HCT116 (cell line): ENCODE measurements around the gene CPD. TPM values are rescaled to one million over a fixed set of nuclear protein-coding genes. Genes with fewer than 3 reads are reported as not detected.
"Not testable (repeated sequence)": the region's sequence is repeated elsewhere in the genome, so short reads cannot be mapped to it uniquely, and the experiment has no call there.

Source experiments
- ATAC-seq: fragments of 200-7000 bp; cut with Tn5 transposase; 2 replicates; pipeline ENCODE4 v1.9.1; 2020; ENCODE audit warnings: mild to moderate bottlenecking, moderate library complexity
- BruUV-seq: library from RNA; stranded (reverse); fragments of 400-500 nt; replicated peaks from 2 replicates; lab custom pipeline; 2021; lab: Mats Ljungman, UMichigan
- CTCF ChIA-PET: fragments of 300-600 bp; sonication (Branson Sonifier 250); formaldehyde crosslinking; loops from one replicate; lab custom pipeline; 2021; ENCODE audit warnings: antibody characterized with exemption; lab: Charles Lee
- POLR2A ChIA-PET: fragments of 300-600, 350-600 bp; sonication (Branson Sonifier 250); formaldehyde crosslinking; loops from one replicate; lab custom pipeline; 2021; ENCODE audit warnings: antibody characterized with exemption; lab: Charles Lee
- RAD21 ChIA-PET, 2 experiments: fragments of 300-600 bp; sonication (Branson Sonifier 250); formaldehyde crosslinking; loops; one replicate each; lab custom pipeline; 2023; ENCODE audit warnings: low total read pairs in 2 of 2; ENCODE audit not compliant: uncharacterized antibody in 2 of 2, unreplicated experiment in 2 of 2, low non-redundant PET in 1 of 2; lab: Charles Lee
- DNase-seq: peaks from one replicate; pipeline ENCODE4 v3.0.0-alpha.2; 2010; ENCODE audit warnings: low read depth, low spot score
- H2AFZ ChIP-seq: fragments of 200-600 bp; shearing (Covaris generic), sonication (generic); 2 replicates; pipeline ENCODE4 v1.6.1; 2017; ENCODE audit warnings: low read depth, mixed run types, mixed read lengths, antibody characterized with exemption, low read length; ENCODE audit not compliant: poor library complexity, severe bottlenecking
- H3K27ac ChIP-seq: 2 replicates; pipeline ENCODE4 v1.5.1; 2012; ENCODE audit warnings: low read depth, low read length
- H3K27me3 ChIP-seq: fragments of 200-600 bp; sonication (generic); 2 replicates; pipeline ENCODE4 v1.6.1; 2016; ENCODE audit warnings: mixed run types, low read length, mixed read lengths; ENCODE audit not compliant: insufficient read depth
- H3K36me3 ChIP-seq, 2 experiments: fragments of 200-500 bp in 1 of 2; fragments of 200-600 bp in 1 of 2; sonication (Bioruptor generic) in 1 of 2; sonication (generic) in 1 of 2; 2 replicates each; pipeline versions ENCODE4 v1.5.1 to v1.6.1; 2014 to 2016; ENCODE audit warnings: low read length in 2 of 2, inconsistent platforms in 1 of 2, mixed read lengths in 1 of 2, mixed run types in 1 of 2; ENCODE audit not compliant: insufficient read depth in 2 of 2, control insufficient read depth in 1 of 2
- H3K4me1 ChIP-seq, 2 experiments: fragments of 200-600 bp in 1 of 2; sonication (generic) in 1 of 2; 2 replicates each; pipeline versions ENCODE4 v1.5.1 to v1.6.1; 2012 to 2017; ENCODE audit warnings: low read length in 2 of 2, inconsistent platforms in 1 of 2, mild to moderate bottlenecking in 1 of 2, mixed read lengths in 1 of 2, mixed run types in 1 of 2, moderate library complexity in 1 of 2; ENCODE audit not compliant: insufficient read depth in 2 of 2, control insufficient read depth in 1 of 2
- H3K4me2 ChIP-seq: fragments of 200-600 bp; sonication (generic); 2 replicates; pipeline ENCODE4 v1.6.1; 2017; ENCODE audit warnings: mixed run types, low read length, mixed read lengths
- H3K4me3 ChIP-seq, 2 experiments: fragments of 200-600 bp in 1 of 2; sonication (generic) in 1 of 2; replicated peaks in 1 of 2; 2 replicates each; pipeline ENCODE4 v1.5.1; 2011 to 2016; ENCODE audit warnings: low read length in 2 of 2, control low read depth in 1 of 2, low read depth in 1 of 2, mild to moderate bottlenecking in 1 of 2, mixed read lengths in 1 of 2, mixed run types in 1 of 2
- H3K79me2 ChIP-seq: fragments of 200-600 bp; sonication (generic); 2 replicates; pipeline ENCODE4 v1.6.1; 2017; ENCODE audit warnings: mild to moderate bottlenecking, mixed run types, low read length, moderate library complexity, mixed read lengths; ENCODE audit not compliant: insufficient read depth
- H3K9ac ChIP-seq: fragments of 200-600 bp; sonication (generic); 2 replicates; pipeline ENCODE4 v1.6.1; 2016; ENCODE audit warnings: low read length, mixed read lengths
- H3K9me2 ChIP-seq: fragments of 200-600 bp; sonication (generic), shearing (Covaris generic); 2 replicates; pipeline ENCODE4 v1.6.1; 2017; ENCODE audit warnings: mixed run types, mild to moderate bottlenecking, moderate library complexity; ENCODE audit not compliant: insufficient read depth
- H3K9me3 ChIP-seq, 2 experiments: fragments of 200-500 bp in 1 of 2; fragments of 200-600 bp in 1 of 2; sonication (Bioruptor generic) in 1 of 2; sonication (generic) in 1 of 2; 2 replicates each; pipeline ENCODE4 v1.6.1; 2014 to 2017; ENCODE audit warnings: low read length in 2 of 2, mixed read lengths in 2 of 2, inconsistent platforms in 1 of 2, low read depth in 1 of 2, mild to moderate bottlenecking in 1 of 2, mixed run types in 1 of 2, moderate library complexity in 1 of 2; ENCODE audit not compliant: control insufficient read depth in 1 of 2, insufficient read depth in 1 of 2
- H4K20me1 ChIP-seq: fragments of 200-600 bp; sonication (generic), shearing (Covaris generic); 2 replicates; pipeline ENCODE4 v1.6.1; 2017; ENCODE audit warnings: mixed run types, mild to moderate bottlenecking, moderate library complexity; ENCODE audit not compliant: insufficient read depth
- CBX3 ChIP-seq: IDR thresholded peaks from 2 replicates; pipeline ENCODE4 v1.6.1; 2012; ENCODE audit warnings: low read depth
- EZH2 ChIP-seq: fragments of 200-600 bp; sonication (generic); IDR thresholded peaks from 2 replicates; pipeline ENCODE4 v1.6.1; 2017; ENCODE audit warnings: antibody characterized with exemption, mixed run types
- EZH2phosphoT487 ChIP-seq: fragments of 200-600 bp; IDR thresholded peaks from 2 replicates; pipeline ENCODE4 v1.6.1; 2018; ENCODE audit warnings: antibody characterized with exemption, borderline replicate concordance
- FOSL1 ChIP-seq: IDR thresholded peaks from 2 replicates; pipeline ENCODE4 v1.6.1; 2012; ENCODE audit warnings: low read depth
- JUND ChIP-seq: IDR thresholded peaks from 2 replicates; pipeline ENCODE4 v1.6.1; 2012
- POLR2AphosphoS5 ChIP-seq: IDR thresholded peaks from 2 replicates; pipeline ENCODE4 v1.6.1; 2011; ENCODE audit warnings: mild to moderate bottlenecking, low read depth, low read length, moderate library complexity
- RAD21 ChIP-seq: IDR thresholded peaks from 2 replicates; pipeline ENCODE4 v1.6.1; 2012; ENCODE audit warnings: low read depth, mild to moderate bottlenecking
- SP1 ChIP-seq: IDR thresholded peaks from 2 replicates; pipeline ENCODE4 v1.6.1; 2012; ENCODE audit warnings: low read depth
- YY1 ChIP-seq: IDR thresholded peaks from 2 replicates; pipeline ENCODE4 v1.6.1; 2011; ENCODE audit warnings: low read length, low read depth, moderate library complexity, mild to moderate bottlenecking; ENCODE audit not compliant: insufficient replicate concordance; ENCODE audit errors: extremely low read depth
- ZFX ChIP-seq: fragments of 450-650 bp; IDR thresholded peaks from 2 replicates; pipeline ENCODE4 v1.6.1; 2017
- ZNF274 ChIP-seq: fragments of 200-500 bp; sonication (Bioruptor generic); IDR thresholded peaks from 2 replicates; pipeline ENCODE4 v1.6.1; 2014; ENCODE audit warnings: mild to moderate bottlenecking, low read depth, low read length, inconsistent platforms
- intact Hi-C: fragments of 100-400 bp; cut with micrococcal nuclease; formaldehyde crosslinking; loops from 2 replicates; pipeline ENCODE4 v1.10.0; 2022
- total RNA-seq: library from RNA; stranded (reverse); gene quantifications from one replicate; pipeline ENCODE4 v1.2.1, GENCODE V29; 2021; ENCODE audit not compliant: unreplicated experiment
- TF ChIP-seq, protein P1 (sequence below): IDR thresholded peaks from 2 replicates; pipeline ENCODE4 v1.6.1; 2012
- TF ChIP-seq, protein P2 (sequence below): IDR thresholded peaks from 2 replicates; pipeline ENCODE4 v1.6.1; 2012

CPD gene
- total RNA-seq, 1 experiment from 2014 or later: 47.2 TPM

DNA sequence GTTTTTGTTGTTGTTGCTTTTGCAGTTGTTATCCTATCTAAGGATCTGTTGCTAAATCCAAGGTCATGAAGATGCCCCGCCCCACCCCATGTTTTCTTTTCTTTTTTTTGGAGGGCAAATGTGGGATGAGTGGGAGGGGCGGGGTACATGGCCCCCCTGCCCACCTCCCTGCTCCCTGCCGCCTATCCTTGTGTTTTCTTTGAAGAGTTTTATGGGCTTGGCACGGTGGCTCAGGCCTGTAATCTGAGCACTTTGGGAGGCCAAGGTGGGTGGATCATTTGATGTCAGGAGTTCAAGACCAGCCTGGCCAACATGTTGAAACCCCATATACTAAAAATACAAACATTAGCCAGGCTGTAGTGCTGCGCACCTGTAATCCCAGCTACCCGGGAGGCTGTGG is 79.6 kb downstream of the CPD start:
- ATAC-seq: no peak
- H4K20me1 ChIP-seq: 0 out of 2 replicates have a peak, but pooled peaks cover 3% of the 10 kb centered on the region
- H3K9ac ChIP-seq: no peak overlapping the region
- no peaks in the 10 kb centered on the region for H3K27me3 ChIP-seq
- ChIA-PET POLR2A (no interaction called here), CTCF (no interaction called here), RAD21 (no interaction called here)
- no peak overlapping the region for H3K27ac ChIP-seq
- H3K4me2 ChIP-seq: no peak overlapping the region
- H2AFZ ChIP-seq: no peak overlapping the region
- intact Hi-C loops: no loop called here
- H3K4me3 ChIP-seq: no peak overlapping the region
- TF ChIP-seq YY1 (no peak), JUND (no peak), EZH2 (no peak), ZNF274 (no peak), POLR2AphosphoS5 (no peak), CBX3 (no peak), SP1 (no peak), ZFX (no peak), RAD21 (no peak), EZH2phosphoT487 (no peak), FOSL1 (no peak)
- TF ChIP-seq, protein P1, sequence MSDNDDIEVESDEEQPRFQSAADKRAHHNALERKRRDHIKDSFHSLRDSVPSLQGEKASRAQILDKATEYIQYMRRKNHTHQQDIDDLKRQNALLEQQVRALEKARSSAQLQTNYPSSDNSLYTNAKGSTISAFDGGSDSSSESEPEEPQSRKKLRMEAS: no peak
- TF ChIP-seq, protein P2, sequence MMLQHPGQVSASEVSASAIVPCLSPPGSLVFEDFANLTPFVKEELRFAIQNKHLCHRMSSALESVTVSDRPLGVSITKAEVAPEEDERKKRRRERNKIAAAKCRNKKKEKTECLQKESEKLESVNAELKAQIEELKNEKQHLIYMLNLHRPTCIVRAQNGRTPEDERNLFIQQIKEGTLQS: no peak
- no peaks in the 10 kb centered on the region for H3K4me1 ChIP-seq
- no peaks in the 10 kb centered on the region for H3K9me2 ChIP-seq
- no TSS peak for BruUV-seq
- no peaks in the 10 kb centered on the region for H3K79me2 ChIP-seq
- H3K36me3 ChIP-seq: peaks cover 15 to 18% of the 10 kb centered on the region in 2 experiments
- no peaks in the 10 kb centered on the region for H3K9me3 ChIP-seq
- no peak for DNase-seq

DNA sequence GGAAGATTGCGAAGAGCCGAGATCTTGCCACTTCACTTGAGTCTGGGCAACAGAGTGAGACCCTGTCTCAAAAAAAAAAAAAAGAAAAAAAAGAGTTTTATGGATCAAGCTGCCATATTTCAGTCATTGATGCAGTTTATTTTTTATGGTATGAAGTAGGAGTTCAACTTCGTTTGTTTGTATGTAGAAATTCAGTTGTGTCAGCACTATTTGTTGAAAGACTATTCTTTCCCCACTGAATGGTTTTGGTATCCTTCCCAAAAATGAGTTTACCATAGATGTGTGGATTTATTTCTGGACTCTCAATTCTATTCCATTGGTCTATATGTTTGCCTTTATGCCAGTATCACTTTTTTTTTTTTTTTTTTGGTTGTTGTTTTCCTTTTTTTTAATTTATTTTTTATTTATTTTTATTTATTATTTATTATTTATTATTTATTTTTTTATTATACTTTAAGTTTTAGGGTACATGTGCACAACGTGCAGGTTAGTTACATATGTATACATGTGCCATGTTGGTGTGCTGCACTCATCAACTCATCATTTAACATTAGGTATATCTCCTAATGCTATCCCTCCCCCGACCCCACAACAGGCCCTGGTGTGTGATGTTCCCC is 80.2 kb downstream of the CPD start:
- H3K27me3 ChIP-seq, H3K4me3 ChIP-seq, POLR2A ChIA-PET, H3K4me1 ChIP-seq, H3K9me2 ChIP-seq, H4K20me1 ChIP-seq, H3K4me2 ChIP-seq, H3K79me2 ChIP-seq, H3K27ac ChIP-seq, CTCF ChIA-PET, H3K9me3 ChIP-seq, intact Hi-C loops, H3K9ac ChIP-seq, ATAC-seq, DNase-seq, RAD21 ChIA-PET, BruUV-seq, H2AFZ ChIP-seq: not testable (repeated sequence)
- H3K36me3 ChIP-seq: peaks cover 15 to 18% of the 10 kb centered on the region in 2 experiments
